GM21717 (cell line): ENCODE data around the gene STK11.

Experiments used
- ATAC-seq: cut with Tn5 transposase; IDR thresholded peaks from one replicate; pipeline ENCODE4 v1.9.1; 2021; ENCODE audit warnings: mild to moderate bottlenecking, moderate library complexity; ENCODE audit not compliant: unreplicated experiment

The STK11 gene

GRCh38 chr19:1271528-1272422 is 66.2 kb downstream of the STK11 start:
- no peak for ATAC-seq

- no peak for ATAC-seq
Measured at GRCh38 chr19:1272423-1273262, 67.1 kb downstream of the STK11 start.

- ATAC-seq = no peak
Measured at GRCh38 chr19:1273263-1274041, 67.9 kb downstream of the STK11 start.

- no peak for ATAC-seq
Measured at GRCh38 chr19:1274081-1274851, 68.7 kb downstream of the STK11 start.

- no peak for ATAC-seq
Measured at GRCh38 chr19:1274852-1275259, 69.3 kb downstream of the STK11 start.

- peak; percentile 42 for ATAC-seq
Measured at GRCh38 chr19:1275260-1275975, 69.8 kb downstream of the STK11 start, which contains the start of gene FAM174C. FAM174C (plus strand) TSS chr19:1275530; CDS start chr19:1275550, 20 bp downstream.

- peak; percentile 8 for ATAC-seq
Measured at GRCh38 chr19:1275976-1276627, 70.5 kb downstream of the STK11 start.

- ATAC-seq = no peak
Measured at GRCh38 chr19:1276628-1277022, 71.0 kb downstream of the STK11 start.

- no peak for ATAC-seq
Measured at GRCh38 chr19:1277061-1277460, 71.5 kb downstream of the STK11 start.
